Loucy (cell line): ENCODE data around the gene KCNT2.

ENCODE experiments used
- CTCF ChIP-seq: fragments of 200-600 bp; sonication (generic); conservative IDR thresholded peaks from 2 replicates; pipeline ENCODE4 v1.5.1; 2014; ENCODE audit warnings: mild to moderate bottlenecking, antibody characterized with exemption, low read length
- EZH2phosphoT487 ChIP-seq: fragments of 200-600 bp; IDR thresholded peaks from 2 replicates; pipeline ENCODE4 v1.6.1; 2018; ENCODE audit warnings: antibody characterized with exemption, mild to moderate bottlenecking, moderate library complexity, borderline replicate concordance

- TF ChIP-seq CTCF (no peak), EZH2phosphoT487 (no peak)
Observed at GRCh38 chr1:196459383-196459782, 148.9 kb downstream of the KCNT2 start.
